ENCODE results near the gene CMTM1.

DNA sequence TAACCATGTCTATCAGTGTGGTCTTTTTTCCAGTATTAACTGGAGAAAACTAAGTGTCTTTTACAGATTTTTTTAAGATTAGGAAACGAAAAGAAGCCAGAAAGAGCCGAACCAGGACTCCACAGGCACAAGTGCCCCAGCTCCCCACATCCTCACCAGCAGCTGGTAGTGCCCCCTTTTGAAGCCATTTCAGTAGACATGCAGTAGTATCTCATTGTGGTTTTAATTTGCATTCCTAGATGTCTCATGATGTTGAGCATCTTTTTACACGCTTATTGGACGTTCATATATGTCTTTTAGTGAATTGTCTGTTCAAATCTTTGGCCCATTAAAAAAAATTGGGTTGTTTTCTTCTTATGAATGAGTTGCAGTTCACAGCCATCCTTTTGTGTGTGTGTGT is 33.5 kb downstream of the CMTM1 start:
- TF ChIP-seq EZH2phosphoT487 (IDR thresholded peaks at IDR 0.05; ENCODE audit: low read length) = no peak
- TF ChIP-seq, protein P1, sequence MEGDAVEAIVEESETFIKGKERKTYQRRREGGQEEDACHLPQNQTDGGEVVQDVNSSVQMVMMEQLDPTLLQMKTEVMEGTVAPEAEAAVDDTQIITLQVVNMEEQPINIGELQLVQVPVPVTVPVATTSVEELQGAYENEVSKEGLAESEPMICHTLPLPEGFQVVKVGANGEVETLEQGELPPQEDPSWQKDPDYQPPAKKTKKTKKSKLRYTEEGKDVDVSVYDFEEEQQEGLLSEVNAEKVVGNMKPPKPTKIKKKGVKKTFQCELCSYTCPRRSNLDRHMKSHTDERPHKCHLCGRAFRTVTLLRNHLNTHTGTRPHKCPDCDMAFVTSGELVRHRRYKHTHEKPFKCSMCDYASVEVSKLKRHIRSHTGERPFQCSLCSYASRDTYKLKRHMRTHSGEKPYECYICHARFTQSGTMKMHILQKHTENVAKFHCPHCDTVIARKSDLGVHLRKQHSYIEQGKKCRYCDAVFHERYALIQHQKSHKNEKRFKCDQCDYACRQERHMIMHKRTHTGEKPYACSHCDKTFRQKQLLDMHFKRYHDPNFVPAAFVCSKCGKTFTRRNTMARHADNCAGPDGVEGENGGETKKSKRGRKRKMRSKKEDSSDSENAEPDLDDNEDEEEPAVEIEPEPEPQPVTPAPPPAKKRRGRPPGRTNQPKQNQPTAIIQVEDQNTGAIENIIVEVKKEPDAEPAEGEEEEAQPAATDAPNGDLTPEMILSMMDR (IDR thresholded peaks at IDR 0.05; ENCODE audit: low read length) = no peak
